Activated naive CD4-positive, alpha-beta T cell treated with anti-CD3 and anti-CD28 coated beads, Interleukin-2, amount 10 ng/mL, durations not matched to agents 7 days and 5 days (primary cell): ENCODE measurements around the gene MST1.
A peak's percentile ranks its signal among the peaks of the same experiment; 100 is the strongest.

Source experiments
- CTCF ChIA-PET: fragments of 350-600 bp; sonication (Branson Sonifier 250); formaldehyde crosslinking; loops from one replicate; lab custom pipeline; 2021; ENCODE audit warnings: antibody characterized with exemption; lab: Charles Lee
- DNase-seq: peaks from one replicate; pipeline ENCODE4 v3.0.0-alpha.2; 2020
- H3K27ac Mint-ChIP-seq: one replicate; pipeline ENCODE4 v1.8.0; 2021; ENCODE audit warnings: mild to moderate bottlenecking, moderate library complexity, mixed read lengths
- H3K27me3 Mint-ChIP-seq: one replicate; pipeline ENCODE4 v1.8.0; 2021; ENCODE audit warnings: mild to moderate bottlenecking, mixed read lengths
- H3K36me3 Mint-ChIP-seq: one replicate; pipeline ENCODE4 v1.8.0; 2021; ENCODE audit warnings: mixed read lengths
- H3K4me1 Mint-ChIP-seq: one replicate; pipeline ENCODE4 v1.8.0; 2021; ENCODE audit warnings: mixed read lengths
- H3K4me3 Mint-ChIP-seq: one replicate; pipeline ENCODE4 v1.8.0; 2021; ENCODE audit warnings: mild to moderate bottlenecking, moderate library complexity, mixed read lengths
- H3K9me3 Mint-ChIP-seq: one replicate; pipeline ENCODE4 v1.8.0; 2021; ENCODE audit warnings: mixed read lengths

Gene MST1

GRCh38 chr3:49722896-49723295 is 33.6 kb upstream of the MST1 start:
- Mint-ChIP-seq H3K27ac (peak overlapping the region; percentile 98), H3K9me3 (no peaks in the 10 kb centered on the region), H3K4me1 (peaks cover 50% of the 10 kb centered on the region), H3K4me3 (peak overlapping the region; percentile 93), H3K27me3 (peaks cover 11% of the 10 kb centered on the region), H3K36me3 (peaks cover 30% of the 10 kb centered on the region)
- CTCF ChIA-PET = interaction anchor here (0.6 to 1.2 kb wide), 2 partner anchors 19 to 95 kb away, joined by 3 to 4 read pairs; no protein-coding TSS in a partner anchor
- DNase-seq = no peak

GRCh38 chr3:49721896-49722781 is 32.9 kb upstream of the MST1 start:
- no peak for DNase-seq
- H3K4me1 Mint-ChIP-seq = peaks cover 52% of the 10 kb centered on the region
- peak overlapping the region; percentile 93 for H3K4me3 Mint-ChIP-seq
- peak overlapping the region; percentile 98 for H3K27ac Mint-ChIP-seq
- CTCF ChIA-PET = interaction anchor here (0.9 to 1.9 kb wide), 4 partner anchors 7 to 182 kb away, joined by 3 to 8 read pairs (median 4); no protein-coding TSS in a partner anchor
- peaks cover 26% of the 10 kb centered on the region for H3K36me3 Mint-ChIP-seq
- H3K27me3 Mint-ChIP-seq = peaks cover 11% of the 10 kb centered on the region
- no peaks in the 10 kb centered on the region for H3K9me3 Mint-ChIP-seq

DNA sequence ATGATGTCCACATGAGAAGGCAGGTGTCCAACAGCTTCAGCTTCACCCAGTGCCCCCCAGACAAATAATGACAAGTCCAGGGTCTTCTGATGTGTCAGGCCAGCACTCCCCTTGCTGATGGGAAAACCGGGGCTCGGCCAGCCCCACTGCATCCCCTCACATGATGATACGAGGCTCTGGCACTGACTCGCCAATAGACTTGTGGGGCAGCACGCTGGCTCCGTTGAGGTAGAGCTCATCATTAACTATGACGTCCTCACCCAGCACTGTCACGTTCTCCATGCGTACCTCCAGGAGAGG is 32.3 kb upstream of the MST1 start:
- Mint-ChIP-seq H3K27ac (no peak overlapping the region), H3K27me3 (peaks cover 11% of the 10 kb centered on the region), H3K4me3 (peak overlapping the region; percentile 26), H3K4me1 (peaks cover 52% of the 10 kb centered on the region), H3K36me3 (peaks cover 26% of the 10 kb centered on the region), H3K9me3 (no peaks in the 10 kb centered on the region)
- DNase-seq = no peak
- CTCF ChIA-PET = interaction anchor here (0.9 to 1.9 kb wide), 3 partner anchors 8 to 182 kb away, joined by 3 to 8 read pairs (median 3); no protein-coding TSS in a partner anchor

- Mint-ChIP-seq H3K4me1 (peaks cover 52% of the 10 kb centered on the region), H3K4me3 (no peak overlapping the region)
Observed at GRCh38 chr3:49720855-49721595, 31.8 kb upstream of the MST1 start.

GRCh38 chr3:49719214-49719884 is 30.1 kb upstream of the MST1 start, which contains the start of gene AMIGO3:
TSS of gene AMIGO3 (minus strand) at chr3:49719684. CDS start at chr3:49719465, 219 bp downstream.
- Mint-ChIP-seq H3K27ac (peak within 1 kb of the TSS; percentile 84), H3K36me3 (peaks cover 21% of the 10 kb centered on the region), H3K27me3 (peaks cover 11% of the 10 kb centered on the region), H3K4me3 (peak within 1 kb of the TSS; percentile 72), H3K9me3 (no peaks in the 10 kb centered on the region), H3K4me1 (peaks cover 44% of the 10 kb centered on the region)
- DNase-seq = peak; percentile 96
- CTCF ChIA-PET = interaction anchor here (0.6 to 2.5 kb wide), 9 partner anchors 8 to 186 kb away, joined by 3 to 9 read pairs (median 4); partner anchors contain the start of gene INKA1

More at GRCh38 chr3:49720855-49721595, 31.8 kb upstream of the MST1 start:
- Mint-ChIP-seq H3K36me3 (peaks cover 26% of the 10 kb centered on the region), H3K27me3 (peaks cover 11% of the 10 kb centered on the region), H3K9me3 (no peaks in the 10 kb centered on the region), H3K27ac (peak overlapping the region; percentile 56)
- no peak for DNase-seq
- CTCF ChIA-PET = interaction anchor here (0.9 to 1.9 kb wide), 3 partner anchors 9 to 181 kb away, joined by 3 to 8 read pairs (median 3); no protein-coding TSS in a partner anchor

DNA sequence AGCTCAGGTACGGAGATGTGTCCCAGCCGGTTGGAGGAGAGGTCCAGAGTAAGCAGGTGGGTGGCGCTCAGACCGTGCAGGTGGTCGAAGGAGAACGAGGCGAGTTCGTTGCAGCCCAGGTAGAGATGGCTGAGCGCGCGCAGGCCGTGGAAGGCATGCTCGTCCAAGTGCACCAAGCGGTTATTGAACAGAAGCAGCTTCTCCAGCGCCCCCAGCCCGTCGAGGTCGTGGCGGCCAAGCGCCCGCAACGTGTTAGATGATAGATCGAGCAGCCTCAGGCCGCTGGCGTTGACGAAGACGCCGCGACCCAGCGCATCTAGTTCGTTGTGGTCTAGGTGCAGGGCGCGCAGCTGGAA is 29.6 kb upstream of the MST1 start:
- no peak for DNase-seq
- Mint-ChIP-seq H3K27ac (peak overlapping the region; percentile 84), H3K4me3 (peak overlapping the region; percentile 72), H3K9me3 (no peaks in the 10 kb centered on the region), H3K27me3 (peaks cover 8% of the 10 kb centered on the region), H3K4me1 (peaks cover 44% of the 10 kb centered on the region), H3K36me3 (peaks cover 21% of the 10 kb centered on the region)
- CTCF ChIA-PET = interaction anchor here (0.6 to 2.5 kb wide), 9 partner anchors 7 to 186 kb away, joined by 3 to 9 read pairs (median 4); partner anchors contain the start of gene INKA1

GRCh38 chr3:49717959-49718857 is 28.9 kb upstream of the MST1 start:
- Mint-ChIP-seq H3K27ac (peak overlapping the region; percentile 84), H3K27me3 (peaks cover 8% of the 10 kb centered on the region), H3K4me1 (peaks cover 44% of the 10 kb centered on the region), H3K36me3 (peaks cover 20% of the 10 kb centered on the region), H3K9me3 (no peaks in the 10 kb centered on the region), H3K4me3 (peak overlapping the region; percentile 72)
- CTCF ChIA-PET = interaction anchor here (0.6 to 2.5 kb wide), 6 partner anchors 17 to 178 kb away, joined by 3 to 9 read pairs (median 4); no protein-coding TSS in a partner anchor
- no peak for DNase-seq

DNA sequence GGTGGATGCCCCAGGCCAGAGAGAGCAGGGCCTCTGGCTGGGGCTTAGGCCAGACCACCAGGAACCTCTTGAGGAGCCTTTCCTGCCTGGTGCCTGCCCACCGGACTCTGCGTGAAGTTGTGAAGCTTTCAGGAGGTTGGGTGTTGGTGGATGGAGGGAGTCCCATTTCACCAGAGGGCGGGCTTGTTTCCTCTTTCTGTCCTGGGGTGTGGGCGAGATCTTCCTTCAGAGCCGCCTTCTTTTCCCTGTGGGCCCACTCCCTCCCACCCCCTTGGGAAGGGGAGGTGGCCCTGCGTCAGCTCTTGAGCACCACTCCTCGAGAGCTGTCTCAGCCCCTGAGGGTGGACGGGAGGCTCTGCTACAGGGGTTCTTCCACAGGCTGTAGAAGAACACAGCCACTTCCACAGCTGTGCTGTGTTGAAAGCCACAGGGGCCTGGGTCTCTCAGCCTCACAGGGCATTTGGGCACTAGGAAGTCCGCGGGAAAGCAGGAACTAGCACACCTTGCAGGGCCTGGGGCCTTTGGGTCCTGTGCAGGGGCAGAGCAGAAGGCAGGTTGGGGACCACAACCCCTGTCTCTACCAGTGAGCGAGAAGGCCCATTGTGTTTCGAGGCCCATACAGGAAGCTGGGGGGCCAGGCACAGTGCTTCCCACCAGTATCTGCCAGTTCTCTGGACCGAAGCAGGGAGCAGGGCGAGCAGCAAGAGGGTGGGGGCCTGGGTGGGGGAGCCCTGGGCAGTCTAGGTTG is 28.1 kb upstream of the MST1 start:
- Mint-ChIP-seq H3K27me3 (peaks cover 8% of the 10 kb centered on the region), H3K27ac (no peak overlapping the region), H3K4me1 (peaks cover 45% of the 10 kb centered on the region), H3K4me3 (peak overlapping the region; percentile 12), H3K9me3 (no peaks in the 10 kb centered on the region), H3K36me3 (peaks cover 15% of the 10 kb centered on the region)
- DNase-seq = no peak
- CTCF ChIA-PET = interaction anchor here (1.5 to 2.0 kb wide), 2 partner anchors 121 to 127 kb away, joined by 4 to 9 read pairs; no protein-coding TSS in a partner anchor

DNA sequence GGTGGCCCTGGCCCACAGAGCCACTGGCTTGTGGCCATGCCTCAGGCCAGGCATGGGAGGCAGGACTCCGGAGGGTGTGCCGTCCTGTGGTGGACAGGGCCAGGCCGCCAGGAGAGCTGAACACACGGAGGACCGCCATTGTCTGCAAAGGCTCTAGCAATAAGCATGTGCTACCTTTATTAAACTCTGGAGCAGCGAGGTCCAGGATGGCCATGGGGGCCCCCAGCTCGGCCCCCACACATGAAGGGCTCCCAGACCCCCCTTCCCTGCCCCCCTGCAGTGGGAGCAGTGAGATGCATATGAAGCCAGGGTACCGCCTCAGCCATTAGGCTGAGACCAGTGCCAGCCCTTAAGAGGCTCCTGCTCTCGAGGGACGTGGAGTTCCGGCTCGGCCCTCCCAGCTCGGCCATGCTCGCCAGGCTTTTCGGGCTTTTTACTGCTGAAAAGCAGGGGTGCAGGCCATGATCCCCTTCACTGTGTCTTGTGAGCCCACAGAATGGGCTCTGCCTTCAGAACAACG is 27.5 kb upstream of the MST1 start:
- H3K27me3 Mint-ChIP-seq = peaks cover 8% of the 10 kb centered on the region

DNA sequence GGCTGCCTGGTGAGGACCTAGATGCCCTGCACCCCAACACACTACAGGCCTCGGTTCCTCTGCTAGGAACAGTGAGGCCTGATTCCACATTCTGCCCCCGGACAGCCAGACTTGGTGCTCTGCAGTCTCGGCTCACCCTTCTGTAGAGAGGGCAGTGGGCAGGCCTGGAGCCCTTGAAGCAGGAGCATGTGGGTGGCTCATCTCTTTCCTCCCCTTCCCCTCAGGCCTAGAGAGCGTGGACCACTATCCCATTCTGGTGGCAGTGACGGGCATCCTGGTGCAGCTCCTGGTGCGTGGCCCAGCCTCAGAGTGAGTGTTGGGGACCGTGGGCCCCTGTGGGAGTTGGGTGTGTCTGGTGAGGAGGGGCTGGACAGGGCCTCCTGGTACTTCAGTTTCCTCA is 26.9 kb upstream of the MST1 start:
- Mint-ChIP-seq H3K4me1 (peaks cover 53% of the 10 kb centered on the region), H3K36me3 (peaks cover 9% of the 10 kb centered on the region), H3K27me3 (peaks cover 8% of the 10 kb centered on the region), H3K9me3 (no peaks in the 10 kb centered on the region), H3K4me3 (no peak overlapping the region), H3K27ac (no peak overlapping the region)
- no peak for DNase-seq
- CTCF ChIA-PET = no interaction called here

More for the DNA sequence above, 27.5 kb upstream of the MST1 start:
- Mint-ChIP-seq H3K27ac (no peak overlapping the region), H3K36me3 (peaks cover 12% of the 10 kb centered on the region), H3K9me3 (no peaks in the 10 kb centered on the region), H3K4me3 (no peak overlapping the region), H3K4me1 (peaks cover 47% of the 10 kb centered on the region)
- CTCF ChIA-PET = interaction anchor here (0.6 to 1.5 kb wide), 2 partner anchors 74 to 128 kb away, joined by 4 read pairs; no protein-coding TSS in a partner anchor
- DNase-seq = no peak

- peaks cover 50% of the 10 kb centered on the region for H3K4me1 Mint-ChIP-seq
- H3K27ac Mint-ChIP-seq = no peak overlapping the region
- no peaks in the 10 kb centered on the region for H3K9me3 Mint-ChIP-seq
- H3K36me3 Mint-ChIP-seq = peaks cover 4% of the 10 kb centered on the region
- H3K4me3 Mint-ChIP-seq = no peak overlapping the region
- no peak for DNase-seq
- H3K27me3 Mint-ChIP-seq = peaks cover 8% of the 10 kb centered on the region
- CTCF ChIA-PET = no interaction called here
Observed at GRCh38 chr3:49715611-49716121, 26.4 kb upstream of the MST1 start.
